ENCODE data around the gene HDLBP. TPM values are rescaled to one million over a fixed set of nuclear protein-coding genes. Genes with fewer than 3 reads are reported as not detected.

Gene HDLBP
- total RNA-seq, 4 donors from 2014 or later, result 303 to 490 (median 435) TPM

GRCh38 chr2:241315879-241316631 is 583 bp upstream of the HDLBP start, which contains the start of gene SEPTIN2:
Gene SEPTIN2, plus strand, starts transcription at chr2:241315925. Its CDS starts 8,308 bp downstream, at chr2:241324233.
- DNase-seq, result peak; percentile 73 to 79
- Histone ChIP-seq H3K9me3 (no peaks in the 10 kb centered on the region), H3K27me3 (no peaks in the 10 kb centered on the region), H3K4me3 (replicated peaks in 1 of 3) (peak within 1 kb of the TSS; percentile 66 to 98 (median 96)), H3K27ac (peak within 1 kb of the TSS; percentile 99 to 100 (median 99)), H3K4me1 (peaks cover 35 to 55% of the 10 kb centered on the region in 2 donors), H3K36me3 (no peaks in the 10 kb centered on the region)
- WGBS, 2 donors, result 1% methylated on average over 27 to 28 of the region's 75 CpGs
- TF ChIP-seq CTCF (IDR thresholded peaks at IDR 0.05), result no peak
- TF ChIP-seq POLR2A (IDR thresholded peaks at IDR 0.05), result peak; percentile 19 to 74
- intact Hi-C loops (cut with DNase I), result loop anchor here (5.0 kb wide), 2 partner anchors 36 to 44 kb away; no protein-coding TSS in a partner anchor

GRCh38 chr2:241314226-241315092 is 1.0 kb downstream of the HDLBP start:
- TF ChIP-seq CTCF (IDR thresholded peaks at IDR 0.05), result peak in 1 of 6 experiments; percentile 12
- TF ChIP-seq POLR2A (IDR thresholded peaks at IDR 0.05), result no peak
- WGBS, 2 donors, result 14 to 16% methylated on average over 12 to 15 of the region's 38 CpGs
- Histone ChIP-seq H3K4me3 (replicated peaks in 1 of 3) (peak overlapping the region; percentile 66 to 98 (median 96)), H3K9me3 (no peaks in the 10 kb centered on the region), H3K27me3 (no peaks in the 10 kb centered on the region), H3K36me3 (no peaks in the 10 kb centered on the region), H3K27ac (peak overlapping the region; percentile 99 to 100 (median 99)), H3K4me1 (peaks cover 25 to 40% of the 10 kb centered on the region in 2 donors)
- DNase-seq, result no peak
- intact Hi-C loops (cut with DNase I), result loop anchor here (5.0 kb wide), 2 partner anchors 38 to 42 kb away; no protein-coding TSS in a partner anchor

- TF ChIP-seq CTCF (IDR thresholded peaks at IDR 0.05), result no peak
- no peak for TF ChIP-seq POLR2A (IDR thresholded peaks at IDR 0.05)
- no peaks in the 10 kb centered on the region for H3K9me3 ChIP-seq
- intact Hi-C loops (cut with DNase I), result no loop called here
- WGBS, 2 donors, result 88 to 90% methylated on average over 8 of the region's 8 CpGs
- no peak overlapping the region for H3K27ac ChIP-seq
- no peak overlapping the region for H3K4me3 ChIP-seq (replicated peaks in 1 of 3)
- H3K36me3 ChIP-seq, result no peaks in the 10 kb centered on the region
- no peak for DNase-seq
- H3K27me3 ChIP-seq, result no peaks in the 10 kb centered on the region
- peaks cover 20 to 31% of the 10 kb centered on the region in 2 donors for H3K4me1 ChIP-seq
These were observed 1.9 kb downstream of the HDLBP start for GRCh38 chr2:241313543-241314095.

GRCh38 chr2:241312082-241312481 is 3.4 kb downstream of the HDLBP start:
- Histone ChIP-seq H3K4me1 (peaks cover 13 to 16% of the 10 kb centered on the region in 2 donors), H3K27me3 (no peaks in the 10 kb centered on the region), H3K27ac (no peak overlapping the region), H3K4me3 (replicated peaks in 1 of 3) (no peak overlapping the region), H3K9me3 (no peaks in the 10 kb centered on the region), H3K36me3 (no peaks in the 10 kb centered on the region)
- no peak for DNase-seq
- WGBS, 2 donors, result 82 to 85% methylated on average over 4 of the region's 4 CpGs
- TF ChIP-seq POLR2A (IDR thresholded peaks at IDR 0.05), result no peak
- no peak for TF ChIP-seq CTCF (IDR thresholded peaks at IDR 0.05)
- intact Hi-C loops (cut with DNase I), result no loop called here
